IMR-90 (cell line): ENCODE measurements around the gene TMEM240. TPM values are rescaled to one million over a fixed set of nuclear protein-coding genes. Genes with fewer than 3 reads are reported as not detected.
A peak's percentile ranks its signal among the peaks of the same experiment; 100 is the strongest.

ENCODE experiments used
- ATAC-seq: fragments of 200-7000 bp; cut with Tn5 transposase; 2 replicates; pipeline ENCODE4 v1.9.1; 2020; ENCODE audit warnings: low read depth, mild to moderate bottlenecking, moderate library complexity
- BruUV-seq: library from RNA; stranded (reverse); fragments of 400-500 nt; replicated peaks from 2 replicates; lab custom pipeline; 2021; lab: Mats Ljungman, UMichigan
- CTCF ChIA-PET: fragments of 300-600 bp; formaldehyde crosslinking; extraction: SDS; loops from one replicate; lab custom pipeline; 2021; ENCODE audit warnings: antibody characterized with exemption; lab: Yijun Ruan, JAX
- POLR2A ChIA-PET: fragments of 300-600 bp; sonication (Branson Sonifier 250); formaldehyde crosslinking; loops from one replicate; lab custom pipeline; 2022; ENCODE audit warnings: antibody characterized with exemption; ENCODE audit not compliant: unreplicated experiment; lab: Charles Lee
- DNase-seq: peaks from one replicate; pipeline ENCODE4 v3.0.0; 2013
- H2AFZ ChIP-seq: replicated peaks from 2 replicates; pipeline ENCODE3; 2013; ENCODE audit warnings: low read length, mild to moderate bottlenecking; ENCODE audit not compliant: poor library complexity
- H2AK5ac ChIP-seq: 2 replicates; pipeline ENCODE4 v1.6.1; 2013; ENCODE audit warnings: low read depth, low read length, inconsistent platforms
- H2AK9ac ChIP-seq: replicated peaks from 2 replicates; pipeline ENCODE3; 2013; ENCODE audit warnings: mild to moderate bottlenecking, low read depth, low read length, moderate library complexity; ENCODE audit not compliant: poor library complexity
- H2BK120ac ChIP-seq: 2 replicates; pipeline ENCODE4 v1.6.1; 2013; ENCODE audit warnings: low read depth, low read length, inconsistent platforms
- H2BK15ac ChIP-seq: 3 replicates; pipeline ENCODE4 v1.6.1; 2013; ENCODE audit warnings: low read depth, low read length, inconsistent platforms
- H2BK20ac ChIP-seq: 2 replicates; pipeline ENCODE4 v1.6.1; 2013; ENCODE audit warnings: low read depth, mild to moderate bottlenecking, inconsistent platforms, low read length, moderate library complexity
- H2BK5ac ChIP-seq: 2 replicates; pipeline ENCODE4 v1.6.1; 2013; ENCODE audit warnings: mild to moderate bottlenecking, low read depth, low read length, inconsistent platforms; ENCODE audit not compliant: poor library complexity, severe bottlenecking
- H3K14ac ChIP-seq: replicated peaks from 2 replicates; pipeline ENCODE4 v1.6.1; 2013; ENCODE audit warnings: low read depth, low read length, inconsistent platforms
- H3K18ac ChIP-seq: 2 replicates; pipeline ENCODE4 v1.6.1; 2013; ENCODE audit warnings: low read depth, low read length, control low read depth
- H3K23ac ChIP-seq: 2 replicates; pipeline ENCODE4 v1.6.1; 2013; ENCODE audit warnings: low read depth, low read length, inconsistent platforms
- H3K27ac ChIP-seq: 2 replicates; pipeline ENCODE4 v1.5.1; 2013; ENCODE audit warnings: mild to moderate bottlenecking, control low read depth, low read length; ENCODE audit not compliant: insufficient read depth
- H3K27me3 ChIP-seq: 2 replicates; pipeline ENCODE4 v1.6.1; 2013; ENCODE audit warnings: low read length; ENCODE audit not compliant: control insufficient read depth, insufficient read depth
- H3K36me3 ChIP-seq: 2 replicates; pipeline ENCODE4 v1.6.1; 2013; ENCODE audit warnings: low read length, mixed read lengths; ENCODE audit not compliant: control insufficient read depth, insufficient read depth
- H3K4ac ChIP-seq: 2 replicates; pipeline ENCODE4 v1.6.1; 2013; ENCODE audit warnings: low read depth, low read length, inconsistent platforms
- H3K4me1 ChIP-seq: 2 replicates; pipeline ENCODE4 v1.6.1; 2013; ENCODE audit warnings: low read length, mixed read lengths; ENCODE audit not compliant: control insufficient read depth, insufficient read depth
- H3K4me2 ChIP-seq: 2 replicates; pipeline ENCODE4 v1.6.1; 2013; ENCODE audit warnings: low read depth, mild to moderate bottlenecking, control low read depth, low read length, moderate library complexity
- H3K4me3 ChIP-seq: 2 replicates; pipeline ENCODE4 v1.5.1; 2013; ENCODE audit warnings: low read depth, mild to moderate bottlenecking, control low read depth, low read length, moderate library complexity; ENCODE audit not compliant: insufficient read depth
- H3K56ac ChIP-seq: 2 replicates; pipeline ENCODE4 v1.6.1; 2013; ENCODE audit warnings: low read length, inconsistent platforms; ENCODE audit not compliant: insufficient read depth; ENCODE audit errors: extremely low read depth
- H3K79me1 ChIP-seq, 2 experiments: 2 replicates each; pipeline ENCODE4 v1.6.1; 2013; ENCODE audit warnings: low read length in 2 of 2, inconsistent platforms in 1 of 2, low read depth in 1 of 2
- H3K9ac ChIP-seq: 2 replicates; pipeline ENCODE4 v1.6.1; 2013; ENCODE audit warnings: low read depth, low read length, control low read depth
- H3K9me1 ChIP-seq: 2 replicates; pipeline ENCODE4 v1.6.1; 2013; ENCODE audit warnings: low read length, inconsistent platforms; ENCODE audit not compliant: insufficient read depth
- H3K9me3 ChIP-seq: 2 replicates; pipeline ENCODE4 v1.6.1; 2013; ENCODE audit warnings: low read length; ENCODE audit not compliant: control insufficient read depth, insufficient read depth
- H4K20me1 ChIP-seq: 2 replicates; pipeline ENCODE4 v1.6.1; 2013; ENCODE audit warnings: low read length, inconsistent platforms; ENCODE audit not compliant: insufficient read depth
- H4K5ac ChIP-seq: 2 replicates; pipeline ENCODE4 v1.6.1; 2013; ENCODE audit warnings: mild to moderate bottlenecking, low read depth, low read length, control low read depth
- H4K8ac ChIP-seq, 2 experiments: 2 replicates each; pipeline ENCODE4 v1.6.1; 2013; ENCODE audit warnings: low read depth in 2 of 2, low read length in 2 of 2, control low read depth in 1 of 2, inconsistent platforms in 1 of 2
- H4K91ac ChIP-seq: 2 replicates; pipeline ENCODE4 v1.6.1; 2013; ENCODE audit warnings: low read depth, low read length, inconsistent platforms; ENCODE audit not compliant: insufficient read depth
- BHLHE40 ChIP-seq: fragments of 150-350 bp; IDR thresholded peaks from 2 replicates; pipeline ENCODE4 v1.6.1; 2016; ENCODE audit warnings: mild to moderate bottlenecking, low read depth, low read length
- CEBPB ChIP-seq: IDR thresholded peaks from 2 replicates; pipeline ENCODE4 v1.6.1; 2012; ENCODE audit warnings: low read depth, low read length, improper control_type of control experiment
- FOS ChIP-seq: fragments of 150-350 bp; IDR thresholded peaks from 2 replicates; pipeline ENCODE4 v1.6.1; 2016; ENCODE audit warnings: low read depth, low read length
- MAZ ChIP-seq: IDR thresholded peaks from 2 replicates; pipeline ENCODE4 v1.6.1; 2012; ENCODE audit warnings: low read depth, mild to moderate bottlenecking, low read length, improper control_type of control experiment, moderate library complexity, borderline replicate concordance
- MXI1 ChIP-seq: IDR thresholded peaks from 2 replicates; pipeline ENCODE4 v1.6.1; 2012; ENCODE audit warnings: low read depth, mild to moderate bottlenecking, low read length, moderate library complexity, borderline replicate concordance
- NFE2L2 ChIP-seq: fragments of 150-350 bp; IDR thresholded peaks from 2 replicates; pipeline ENCODE4 v1.6.1; 2016; ENCODE audit warnings: low read depth, mild to moderate bottlenecking, low read length
- RAD21 ChIP-seq: IDR thresholded peaks from 2 replicates; pipeline ENCODE4 v1.6.1; 2012; ENCODE audit warnings: low read length, improper control_type of control experiment
- RCOR1 ChIP-seq: IDR thresholded peaks from 2 replicates; pipeline ENCODE4 v1.6.1; 2012; ENCODE audit warnings: mild to moderate bottlenecking, low read length, improper control_type of control experiment; ENCODE audit not compliant: insufficient replicate concordance
- RFX5 ChIP-seq: IDR thresholded peaks from 2 replicates; pipeline ENCODE4 v1.8.0; 2012; ENCODE audit warnings: low read depth, mild to moderate bottlenecking, low read length, moderate library complexity
- SMC3 ChIP-seq: fragments of 150-350 bp; IDR thresholded peaks from 2 replicates; pipeline ENCODE4 v1.6.1; 2016; ENCODE audit warnings: low read depth, mild to moderate bottlenecking, antibody characterized with exemption, low read length, moderate library complexity
- WGBS, 2 experiments: methylation state at CpG; one replicate each; pipeline versions ENCODE4 v1.1.5 to v1.1.7; 2013; ENCODE audit warnings: missing lambda C conversion rate in 2 of 2; ENCODE audit not compliant: insufficient read length in 1 of 2; ENCODE audit errors: extremely low coverage in 2 of 2; 5-methylcytosine and 5-hydroxymethylcytosine counted together
- dilution Hi-C: fragments of 300-500 bp; cut with HindIII; formaldehyde crosslinking; loops from one replicate; pipeline ENCODE4 v1.14.3; 2018; ENCODE audit warnings: low sequenced_read_pairs; ENCODE audit not compliant: unreplicated experiment
- in situ Hi-C: fragments of 300-500 bp; cut with MboI; formaldehyde crosslinking; loops from 3 replicates; pipeline ENCODE4 v1.14.3; 2019; ENCODE audit warnings: low sequenced_read_pairs, inconsistent platforms, mixed read lengths
- intact Hi-C: fragments of 100-400 bp; cut with micrococcal nuclease; formaldehyde crosslinking; loops from 2 replicates; pipeline ENCODE4 v1.10.0; 2022
- polyA plus RNA-seq, 3 experiments: library from polyadenylated mRNA; depleted of rRNA; stranded (reverse); fragments of >200 nt; gene quantifications; 2 replicates each; pipeline ENCODE4 v1.2.3, GENCODE V29; 2012; ENCODE audit warnings: low replicate concordance in 1 of 3
- total RNA-seq: library from RNA; depleted of rRNA; stranded (reverse); fragments of >200 nt; gene quantifications from 2 replicates; pipeline ENCODE4 v1.2.3, GENCODE V29; 2012
- TF ChIP-seq, protein P1 (sequence below): fragments of 150-350 bp; IDR thresholded peaks from 2 replicates; pipeline ENCODE4 v1.6.1; 2017; ENCODE audit warnings: mild to moderate bottlenecking, antibody characterized with exemption, low read length, low read depth

TMEM240 gene
- total and polyA plus RNA-seq, 2 of the 4 experiments (the other 2 are of a cell fraction) = 1.6 to 7.6 TPM

DNA sequence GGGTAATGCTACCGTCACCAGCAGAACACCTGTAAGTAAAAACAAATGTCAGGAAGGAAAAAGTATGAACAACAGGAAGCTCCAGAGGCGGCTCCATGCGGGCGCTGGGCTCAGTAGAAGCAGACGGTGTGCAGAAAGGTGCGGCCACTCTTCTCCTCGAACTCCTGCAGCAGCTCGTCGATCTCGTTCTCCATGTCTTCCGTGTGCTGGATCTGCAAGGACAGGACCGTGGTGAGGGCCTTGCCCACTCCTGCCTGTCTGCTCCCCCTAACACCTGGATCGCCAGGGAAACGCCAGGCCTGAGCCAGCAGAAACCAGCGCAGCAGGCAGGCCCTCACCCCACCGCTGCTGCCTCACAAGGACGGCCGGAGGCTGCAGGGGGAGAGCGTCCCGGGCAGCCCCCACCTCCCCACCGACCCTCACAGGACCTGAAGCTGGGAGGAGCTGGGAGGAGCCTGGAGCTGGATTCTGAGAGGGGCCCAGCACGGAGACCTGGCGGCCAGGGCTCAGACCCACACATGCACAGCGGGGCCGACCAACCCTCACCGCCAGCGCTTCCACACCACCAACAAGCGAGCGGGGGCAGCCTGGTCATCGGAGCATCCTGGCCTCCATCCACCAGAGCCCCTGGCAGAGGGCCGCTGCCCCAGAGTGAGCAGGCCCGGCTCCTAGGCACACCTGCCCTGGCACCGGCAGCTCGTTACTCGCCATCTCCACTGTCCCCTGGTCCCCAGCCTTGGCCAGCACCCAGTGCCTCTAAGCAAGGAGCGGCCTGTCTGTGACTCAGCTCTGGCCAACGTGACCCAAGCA, 1.7 kb upstream of the TMEM240 start (continued):
- TF ChIP-seq, protein P1, sequence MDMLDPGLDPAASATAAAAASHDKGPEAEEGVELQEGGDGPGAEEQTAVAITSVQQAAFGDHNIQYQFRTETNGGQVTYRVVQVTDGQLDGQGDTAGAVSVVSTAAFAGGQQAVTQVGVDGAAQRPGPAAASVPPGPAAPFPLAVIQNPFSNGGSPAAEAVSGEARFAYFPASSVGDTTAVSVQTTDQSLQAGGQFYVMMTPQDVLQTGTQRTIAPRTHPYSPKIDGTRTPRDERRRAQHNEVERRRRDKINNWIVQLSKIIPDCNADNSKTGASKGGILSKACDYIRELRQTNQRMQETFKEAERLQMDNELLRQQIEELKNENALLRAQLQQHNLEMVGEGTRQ = no peak

DNA sequence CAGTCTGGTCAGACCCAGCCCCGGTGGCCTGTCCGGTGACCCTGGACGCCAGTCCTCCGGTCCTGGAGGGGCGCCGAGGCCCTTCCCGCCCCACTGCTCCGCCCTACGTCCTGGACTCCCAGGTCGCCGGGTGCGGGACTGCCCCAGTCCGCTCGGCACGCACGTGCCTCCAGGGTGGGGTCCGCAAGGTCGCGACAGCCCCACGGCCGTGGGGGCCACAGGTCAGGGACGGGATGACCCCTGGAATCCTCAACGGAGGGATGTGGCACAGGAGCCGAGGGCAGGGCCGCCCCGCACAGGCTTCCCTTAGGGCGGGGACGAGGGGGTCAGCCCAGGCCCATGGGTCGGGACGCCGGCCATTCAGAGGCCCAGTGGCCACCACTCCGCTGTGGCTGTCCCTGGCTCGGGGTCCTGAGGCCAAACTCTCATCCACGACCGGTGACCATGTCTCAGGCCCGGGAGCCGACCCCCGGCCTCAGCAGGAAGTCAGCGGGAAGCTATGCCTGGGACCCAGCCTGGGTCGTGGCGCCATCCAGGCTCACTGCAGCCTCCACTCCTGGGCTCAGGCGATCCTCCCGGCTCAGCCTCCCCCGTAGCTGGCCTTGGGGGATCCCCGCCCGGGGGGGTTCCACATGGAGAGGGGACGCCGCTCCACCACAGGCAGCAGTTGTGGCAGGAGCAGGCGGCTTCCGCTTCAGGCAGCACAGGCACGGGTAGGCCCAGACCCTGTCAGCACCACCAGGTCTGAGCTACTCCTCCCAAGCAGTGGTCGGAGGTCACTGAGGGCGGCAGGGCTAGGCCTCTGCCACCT, 599 bp upstream of the TMEM240 start:
- BruUV-seq = no TSS peak
- no peak overlapping the region for H3K23ac ChIP-seq
- peak overlapping the region; percentile 90 for H2AK5ac ChIP-seq
- CTCF ChIA-PET = no interaction called here
- peak overlapping the region; percentile 72 for H3K4me2 ChIP-seq
- H2BK5ac ChIP-seq = peak overlapping the region; percentile 53
- H4K91ac ChIP-seq = peak overlapping the region; percentile 47; the same call in 1 of the 2 replicates
- peak overlapping the region; percentile 97 for H2AK9ac ChIP-seq
- no peaks in the 10 kb centered on the region for H3K9me3 ChIP-seq
- H3K36me3 ChIP-seq = peaks cover 34% of the 10 kb centered on the region
- H3K18ac ChIP-seq = no peak overlapping the region; the same call in 1 of the 2 replicates
- TF ChIP-seq RAD21 = no peak
- no peak for TF ChIP-seq BHLHE40
- no peak for TF ChIP-seq SMC3
- TF ChIP-seq FOS = no peak
- TF ChIP-seq CEBPB = no peak
- no peak for TF ChIP-seq MXI1
- TF ChIP-seq NFE2L2 = no peak
- TF ChIP-seq, protein P1 = no peak
- TF ChIP-seq RCOR1 = no peak
- TF ChIP-seq MAZ = no peak
- no peak for TF ChIP-seq RFX5
- H3K4ac ChIP-seq = peak overlapping the region; percentile 56
- no peak overlapping the region for H3K56ac ChIP-seq
- H2AFZ ChIP-seq = peak overlapping the region; percentile 71
- no peak for DNase-seq
- intact Hi-C loops (no loop called here), in situ Hi-C loops (no loop called here), dilution Hi-C loops (no loop called here)
- ATAC-seq = peak; percentile 0; the same call in 1 of the 2 replicates
- whole genome bisulfite sequencing, 2 experiments = 62% methylated on average over 24 of the region's 53 CpGs; no CpG with 5 or more reads in 1 of the 2 experiments
- no peak overlapping the region for H3K14ac ChIP-seq
- POLR2A ChIA-PET = no interaction called here
- H2BK15ac ChIP-seq = no peak overlapping the region
- H3K9me1 ChIP-seq = peaks cover 17% of the 10 kb centered on the region
- H4K5ac ChIP-seq = peak overlapping the region; percentile 35; the same call in 1 of the 2 replicates
- peak overlapping the region; percentile 99 for H3K4me3 ChIP-seq
- no peaks in the 10 kb centered on the region for H3K27me3 ChIP-seq
- H4K20me1 ChIP-seq = peaks cover 40% of the 10 kb centered on the region
- H3K9ac ChIP-seq = peak overlapping the region; percentile 42; the same call in 1 of the 2 replicates
- no peak overlapping the region for H2BK20ac ChIP-seq
- peak overlapping the region in 1 of 2 experiments; percentile 65; a peak in 1 of 4 replicates for H4K8ac ChIP-seq
- peaks cover 10 to 59% of the 10 kb centered on the region in 2 experiments for H3K79me1 ChIP-seq
- H3K4me1 ChIP-seq = peaks cover 18% of the 10 kb centered on the region
- H3K27ac ChIP-seq = peak overlapping the region; percentile 59
- H2BK120ac ChIP-seq = no peak overlapping the region
